SK-N-SH treated with all-trans-retinoic acid at 6 μM for 48 hours (cell line): ENCODE data around the gene RALGPS1.

Source experiments
- ARNTL ChIP-seq: fragments of 450-650 bp; formaldehyde crosslinking; IDR thresholded peaks from 2 replicates; pipeline ENCODE4 v1.5.0; 2020; ENCODE audit warnings: low read depth, mild to moderate bottlenecking, moderate library complexity, borderline replicate concordance
- OSR1 ChIP-seq: fragments of 250-450 bp; sonication (Bioruptor Pico); IDR thresholded peaks from 2 replicates; pipeline ENCODE4 v1.8.0; 2022; ENCODE audit warnings: moderate library complexity, mild to moderate bottlenecking, inconsistent platforms
- PPARA ChIP-seq: fragments of 250-450 bp; sonication (Bioruptor Pico); IDR thresholded peaks from 2 replicates; pipeline ENCODE4 v1.5.0; 2020; ENCODE audit warnings: mild to moderate bottlenecking, borderline replicate concordance
- TOX ChIP-seq: fragments of 250-450 bp; sonication (Bioruptor Pico); IDR thresholded peaks from 2 replicates; pipeline ENCODE4 v1.8.0; 2021; ENCODE audit warnings: mild to moderate bottlenecking, moderate library complexity, borderline replicate concordance
- ZFP3 ChIP-seq: fragments of 250-450 bp; sonication (Bioruptor Pico); IDR thresholded peaks from 2 replicates; pipeline ENCODE4 v1.5.0; 2020; ENCODE audit warnings: mild to moderate bottlenecking, moderate library complexity
- ZFP30 ChIP-seq: fragments of 450-650 bp; formaldehyde crosslinking; IDR thresholded peaks from 2 replicates; pipeline ENCODE4 v1.5.0; 2022; ENCODE audit warnings: mild to moderate bottlenecking, moderate library complexity
- ZNF70 ChIP-seq: fragments of 450-650 bp; formaldehyde crosslinking; IDR thresholded peaks from 2 replicates; pipeline ENCODE4 v1.5.0; 2020; ENCODE audit warnings: mild to moderate bottlenecking, moderate library complexity
- TF ChIP-seq, protein P1 (sequence below): fragments of 250-450 bp; sonication (Bioruptor Pico); IDR thresholded peaks from 2 replicates; pipeline ENCODE4 v1.5.1; 2021; ENCODE audit warnings: mild to moderate bottlenecking, moderate library complexity
- TF ChIP-seq, protein P2 (sequence below): fragments of 250-450 bp; sonication (Bioruptor Pico); IDR thresholded peaks from 2 replicates; pipeline ENCODE4 v1.5.0; 2020; ENCODE audit warnings: mild to moderate bottlenecking, moderate library complexity
- TF ChIP-seq, protein P3 (sequence below): fragments of 250-450 bp; sonication (Bioruptor Pico); IDR thresholded peaks from 2 replicates; pipeline ENCODE4 v1.8.0; 2020; ENCODE audit warnings: mild to moderate bottlenecking, moderate library complexity, borderline replicate concordance
- TF ChIP-seq, protein P4 (sequence below): fragments of 250-450 bp; sonication (Bioruptor Pico); IDR thresholded peaks from 2 replicates; pipeline ENCODE4 v1.8.0; 2021; ENCODE audit warnings: low read depth, mild to moderate bottlenecking, moderate library complexity, borderline replicate concordance
- TF ChIP-seq, protein P5 (sequence below): fragments of 250-450 bp; sonication (Bioruptor Pico); IDR thresholded peaks from 2 replicates; pipeline ENCODE4 v1.5.1; 2020; ENCODE audit warnings: low read depth, mild to moderate bottlenecking, moderate library complexity

DNA sequence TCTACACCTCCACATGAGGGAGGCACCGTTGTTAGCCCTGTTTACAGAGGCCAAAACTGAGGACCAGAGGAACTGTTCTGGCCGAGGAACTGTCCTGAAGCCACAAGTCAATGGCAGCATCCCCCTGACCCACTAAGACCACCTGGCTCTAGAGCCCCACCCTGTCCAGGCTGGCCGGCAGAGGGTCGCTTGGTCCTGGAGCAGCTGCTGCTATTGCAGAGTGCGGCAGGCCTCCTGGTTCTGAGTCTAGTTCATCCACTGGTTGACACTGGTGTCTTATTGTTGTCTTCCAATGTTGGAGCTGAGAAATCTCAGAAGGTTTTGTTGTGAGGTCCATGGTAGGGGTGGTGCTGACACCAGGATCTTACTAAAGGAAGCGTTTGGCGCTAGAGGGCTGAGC, 234.4 kb downstream of the RALGPS1 start:
- TF ChIP-seq ZFP30 (CRISPR knock-in tag) (no peak), TOX (CRISPR knock-in tag) (no peak), ZFP3 (CRISPR knock-in tag) (no peak), PPARA (CRISPR knock-in tag) (no peak), ARNTL (CRISPR knock-in tag) (no peak), OSR1 (CRISPR knock-in tag) (no peak), ZNF70 (CRISPR knock-in tag) (no peak)
- TF ChIP-seq, protein P1, sequence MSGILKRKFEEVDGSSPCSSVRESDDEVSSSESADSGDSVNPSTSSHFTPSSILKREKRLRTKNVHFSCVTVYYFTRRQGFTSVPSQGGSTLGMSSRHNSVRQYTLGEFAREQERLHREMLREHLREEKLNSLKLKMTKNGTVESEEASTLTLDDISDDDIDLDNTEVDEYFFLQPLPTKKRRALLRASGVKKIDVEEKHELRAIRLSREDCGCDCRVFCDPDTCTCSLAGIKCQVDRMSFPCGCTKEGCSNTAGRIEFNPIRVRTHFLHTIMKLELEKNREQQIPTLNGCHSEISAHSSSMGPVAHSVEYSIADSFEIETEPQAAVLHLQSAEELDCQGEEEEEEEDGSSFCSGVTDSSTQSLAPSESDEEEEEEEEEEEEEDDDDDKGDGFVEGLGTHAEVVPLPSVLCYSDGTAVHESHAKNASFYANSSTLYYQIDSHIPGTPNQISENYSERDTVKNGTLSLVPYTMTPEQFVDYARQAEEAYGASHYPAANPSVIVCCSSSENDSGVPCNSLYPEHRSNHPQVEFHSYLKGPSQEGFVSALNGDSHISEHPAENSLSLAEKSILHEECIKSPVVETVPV (CRISPR knock-in tag), result no peak
- TF ChIP-seq, protein P2, sequence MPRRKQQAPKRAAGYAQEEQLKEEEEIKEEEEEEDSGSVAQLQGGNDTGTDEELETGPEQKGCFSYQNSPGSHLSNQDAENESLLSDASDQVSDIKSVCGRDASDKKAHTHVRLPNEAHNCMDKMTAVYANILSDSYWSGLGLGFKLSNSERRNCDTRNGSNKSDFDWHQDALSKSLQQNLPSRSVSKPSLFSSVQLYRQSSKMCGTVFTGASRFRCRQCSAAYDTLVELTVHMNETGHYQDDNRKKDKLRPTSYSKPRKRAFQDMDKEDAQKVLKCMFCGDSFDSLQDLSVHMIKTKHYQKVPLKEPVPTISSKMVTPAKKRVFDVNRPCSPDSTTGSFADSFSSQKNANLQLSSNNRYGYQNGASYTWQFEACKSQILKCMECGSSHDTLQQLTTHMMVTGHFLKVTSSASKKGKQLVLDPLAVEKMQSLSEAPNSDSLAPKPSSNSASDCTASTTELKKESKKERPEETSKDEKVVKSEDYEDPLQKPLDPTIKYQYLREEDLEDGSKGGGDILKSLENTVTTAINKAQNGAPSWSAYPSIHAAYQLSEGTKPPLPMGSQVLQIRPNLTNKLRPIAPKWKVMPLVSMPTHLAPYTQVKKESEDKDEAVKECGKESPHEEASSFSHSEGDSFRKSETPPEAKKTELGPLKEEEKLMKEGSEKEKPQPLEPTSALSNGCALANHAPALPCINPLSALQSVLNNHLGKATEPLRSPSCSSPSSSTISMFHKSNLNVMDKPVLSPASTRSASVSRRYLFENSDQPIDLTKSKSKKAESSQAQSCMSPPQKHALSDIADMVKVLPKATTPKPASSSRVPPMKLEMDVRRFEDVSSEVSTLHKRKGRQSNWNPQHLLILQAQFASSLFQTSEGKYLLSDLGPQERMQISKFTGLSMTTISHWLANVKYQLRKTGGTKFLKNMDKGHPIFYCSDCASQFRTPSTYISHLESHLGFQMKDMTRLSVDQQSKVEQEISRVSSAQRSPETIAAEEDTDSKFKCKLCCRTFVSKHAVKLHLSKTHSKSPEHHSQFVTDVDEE (CRISPR knock-in tag), result no peak
- TF ChIP-seq, protein P3, sequence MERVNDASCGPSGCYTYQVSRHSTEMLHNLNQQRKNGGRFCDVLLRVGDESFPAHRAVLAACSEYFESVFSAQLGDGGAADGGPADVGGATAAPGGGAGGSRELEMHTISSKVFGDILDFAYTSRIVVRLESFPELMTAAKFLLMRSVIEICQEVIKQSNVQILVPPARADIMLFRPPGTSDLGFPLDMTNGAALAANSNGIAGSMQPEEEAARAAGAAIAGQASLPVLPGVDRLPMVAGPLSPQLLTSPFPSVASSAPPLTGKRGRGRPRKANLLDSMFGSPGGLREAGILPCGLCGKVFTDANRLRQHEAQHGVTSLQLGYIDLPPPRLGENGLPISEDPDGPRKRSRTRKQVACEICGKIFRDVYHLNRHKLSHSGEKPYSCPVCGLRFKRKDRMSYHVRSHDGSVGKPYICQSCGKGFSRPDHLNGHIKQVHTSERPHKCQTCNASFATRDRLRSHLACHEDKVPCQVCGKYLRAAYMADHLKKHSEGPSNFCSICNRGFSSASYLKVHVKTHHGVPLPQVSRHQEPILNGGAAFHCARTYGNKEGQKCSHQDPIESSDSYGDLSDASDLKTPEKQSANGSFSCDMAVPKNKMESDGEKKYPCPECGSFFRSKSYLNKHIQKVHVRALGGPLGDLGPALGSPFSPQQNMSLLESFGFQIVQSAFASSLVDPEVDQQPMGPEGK (CRISPR knock-in tag), result no peak
- TF ChIP-seq, protein P4, sequence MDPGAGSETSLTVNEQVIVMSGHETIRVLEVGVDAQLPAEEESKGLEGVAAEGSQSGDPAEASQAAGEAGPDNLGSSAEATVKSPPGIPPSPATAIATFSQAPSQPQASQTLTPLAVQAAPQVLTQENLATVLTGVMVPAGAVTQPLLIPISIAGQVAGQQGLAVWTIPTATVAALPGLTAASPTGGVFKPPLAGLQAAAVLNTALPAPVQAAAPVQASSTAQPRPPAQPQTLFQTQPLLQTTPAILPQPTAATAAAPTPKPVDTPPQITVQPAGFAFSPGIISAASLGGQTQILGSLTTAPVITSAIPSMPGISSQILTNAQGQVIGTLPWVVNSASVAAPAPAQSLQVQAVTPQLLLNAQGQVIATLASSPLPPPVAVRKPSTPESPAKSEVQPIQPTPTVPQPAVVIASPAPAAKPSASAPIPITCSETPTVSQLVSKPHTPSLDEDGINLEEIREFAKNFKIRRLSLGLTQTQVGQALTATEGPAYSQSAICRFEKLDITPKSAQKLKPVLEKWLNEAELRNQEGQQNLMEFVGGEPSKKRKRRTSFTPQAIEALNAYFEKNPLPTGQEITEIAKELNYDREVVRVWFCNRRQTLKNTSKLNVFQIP (CRISPR knock-in tag), result no peak
- TF ChIP-seq, protein P5, sequence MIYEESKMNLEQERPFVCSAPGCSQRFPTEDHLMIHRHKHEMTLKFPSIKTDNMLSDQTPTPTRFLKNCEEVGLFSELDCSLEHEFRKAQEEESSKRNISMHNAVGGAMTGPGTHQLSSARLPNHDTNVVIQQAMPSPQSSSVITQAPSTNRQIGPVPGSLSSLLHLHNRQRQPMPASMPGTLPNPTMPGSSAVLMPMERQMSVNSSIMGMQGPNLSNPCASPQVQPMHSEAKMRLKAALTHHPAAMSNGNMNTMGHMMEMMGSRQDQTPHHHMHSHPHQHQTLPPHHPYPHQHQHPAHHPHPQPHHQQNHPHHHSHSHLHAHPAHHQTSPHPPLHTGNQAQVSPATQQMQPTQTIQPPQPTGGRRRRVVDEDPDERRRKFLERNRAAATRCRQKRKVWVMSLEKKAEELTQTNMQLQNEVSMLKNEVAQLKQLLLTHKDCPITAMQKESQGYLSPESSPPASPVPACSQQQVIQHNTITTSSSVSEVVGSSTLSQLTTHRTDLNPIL, result no peak
